ENCODE results near the gene IRF2BP2.

- TF ChIP-seq, protein P1, sequence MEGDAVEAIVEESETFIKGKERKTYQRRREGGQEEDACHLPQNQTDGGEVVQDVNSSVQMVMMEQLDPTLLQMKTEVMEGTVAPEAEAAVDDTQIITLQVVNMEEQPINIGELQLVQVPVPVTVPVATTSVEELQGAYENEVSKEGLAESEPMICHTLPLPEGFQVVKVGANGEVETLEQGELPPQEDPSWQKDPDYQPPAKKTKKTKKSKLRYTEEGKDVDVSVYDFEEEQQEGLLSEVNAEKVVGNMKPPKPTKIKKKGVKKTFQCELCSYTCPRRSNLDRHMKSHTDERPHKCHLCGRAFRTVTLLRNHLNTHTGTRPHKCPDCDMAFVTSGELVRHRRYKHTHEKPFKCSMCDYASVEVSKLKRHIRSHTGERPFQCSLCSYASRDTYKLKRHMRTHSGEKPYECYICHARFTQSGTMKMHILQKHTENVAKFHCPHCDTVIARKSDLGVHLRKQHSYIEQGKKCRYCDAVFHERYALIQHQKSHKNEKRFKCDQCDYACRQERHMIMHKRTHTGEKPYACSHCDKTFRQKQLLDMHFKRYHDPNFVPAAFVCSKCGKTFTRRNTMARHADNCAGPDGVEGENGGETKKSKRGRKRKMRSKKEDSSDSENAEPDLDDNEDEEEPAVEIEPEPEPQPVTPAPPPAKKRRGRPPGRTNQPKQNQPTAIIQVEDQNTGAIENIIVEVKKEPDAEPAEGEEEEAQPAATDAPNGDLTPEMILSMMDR (IDR thresholded peaks at IDR 0.05), result no peak
- TF ChIP-seq EP300 (IDR thresholded peaks at IDR 0.05), result no peak
These were observed 18.1 kb upstream of the IRF2BP2 start for GRCh38 chr1:234628089-234628488.

Data from tibial nerve (tissue), 4 donors.